ENCODE results near the gene RBBP5. TPM values are rescaled to one million over a fixed set of nuclear protein-coding genes. Genes with fewer than 3 reads are reported as not detected.

RBBP5 gene
- total RNA-seq, 1 donor from 2014 or later: 20.6 TPM

DNA sequence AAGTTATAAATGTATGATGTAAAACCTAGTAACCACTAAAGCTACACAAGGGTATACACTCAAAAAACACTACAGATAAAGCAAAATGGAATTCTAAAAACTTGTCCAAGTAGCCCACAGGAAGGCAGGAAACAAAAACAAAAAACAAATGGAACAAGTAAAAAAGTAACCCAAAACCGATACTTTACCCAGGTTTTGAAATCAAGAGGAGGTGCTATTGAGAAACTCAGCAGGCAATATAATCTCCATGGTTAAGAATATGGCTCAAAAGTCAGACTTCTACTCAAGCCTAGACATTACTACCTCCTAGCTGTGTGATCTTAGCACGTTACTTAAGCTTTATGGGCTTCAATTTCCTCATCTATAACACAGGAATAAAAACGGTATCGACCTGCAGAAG, 13.3 kb downstream of the RBBP5 start:
- Mint-ChIP-seq H3K27ac (ENCODE audit: unreplicated experiment) (no peak overlapping the region), H3K9me3 (ENCODE audit: unreplicated experiment) (no peaks in the 10 kb centered on the region), H3K36me3 (ENCODE audit: unreplicated experiment) (peaks cover 10% of the 10 kb centered on the region), H3K4me1 (ENCODE audit: low read depth, unreplicated experiment) (no peaks in the 10 kb centered on the region), H3K27me3 (ENCODE audit: unreplicated experiment) (no peaks in the 10 kb centered on the region), H3K4me3 (ENCODE audit: unreplicated experiment) (no peak overlapping the region)
- no peak for TF ChIP-seq CTCF (IDR thresholded peaks at IDR 0.05; ENCODE audit: partially characterized antibody, unreplicated experiment)
- DNase-seq: no peak

- TF ChIP-seq CTCF (IDR thresholded peaks at IDR 0.05; ENCODE audit: partially characterized antibody, unreplicated experiment): no peak
- Mint-ChIP-seq H3K4me1 (ENCODE audit: low read depth, unreplicated experiment) (no peaks in the 10 kb centered on the region), H3K36me3 (ENCODE audit: unreplicated experiment) (peaks cover 10% of the 10 kb centered on the region), H3K9me3 (ENCODE audit: unreplicated experiment) (no peaks in the 10 kb centered on the region), H3K27me3 (ENCODE audit: unreplicated experiment) (no peaks in the 10 kb centered on the region), H3K27ac (ENCODE audit: unreplicated experiment) (no peak overlapping the region), H3K4me3 (ENCODE audit: unreplicated experiment) (no peak overlapping the region)
- no peak for DNase-seq
Observed at GRCh38 chr1:205107327-205107726, 14.5 kb downstream of the RBBP5 start.

DNA sequence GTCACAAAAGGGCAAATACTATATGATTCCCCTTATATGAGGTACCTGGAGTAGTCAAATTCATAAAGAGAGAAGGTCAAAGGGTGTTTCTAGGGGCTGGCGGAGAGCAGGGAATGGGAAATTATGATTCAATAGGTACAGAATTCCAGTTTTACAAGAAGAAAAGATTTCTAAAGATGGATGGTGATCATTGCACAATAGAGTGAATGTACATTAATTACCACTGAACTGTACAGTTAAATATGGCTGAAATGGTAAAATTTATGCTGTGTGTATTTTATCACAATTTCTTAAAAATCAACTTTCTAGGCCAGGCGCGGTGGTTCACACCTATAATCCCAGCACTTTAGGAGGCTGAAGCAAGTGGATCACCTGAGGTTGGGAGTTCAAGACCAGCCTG, 19.4 kb downstream of the RBBP5 start:
- no peaks in the 10 kb centered on the region for H3K27me3 Mint-ChIP-seq (ENCODE audit: unreplicated experiment)

DNA sequence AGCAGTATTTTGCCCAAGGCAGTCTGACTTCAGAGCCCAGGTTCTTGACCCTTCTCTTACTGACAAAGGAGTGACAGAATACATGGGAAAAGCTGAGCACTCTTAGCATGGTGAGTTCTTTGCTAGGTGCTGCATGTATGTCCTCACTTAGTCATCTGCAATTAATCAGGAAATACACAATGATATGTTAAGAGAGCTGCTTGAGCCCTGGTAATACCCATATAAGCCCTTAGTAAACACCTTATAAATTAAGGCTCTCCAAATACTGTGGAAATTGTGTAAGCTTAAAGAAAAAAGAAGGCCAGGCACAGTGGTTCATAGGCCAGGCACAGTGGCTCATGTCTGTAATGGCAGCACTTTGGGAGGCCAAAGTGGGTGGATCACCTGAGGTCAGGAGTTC, 23.5 kb downstream of the RBBP5 start:
- no peaks in the 10 kb centered on the region for H3K4me1 Mint-ChIP-seq (ENCODE audit: low read depth, unreplicated experiment)
- DNase-seq: no peak
- no peak for TF ChIP-seq CTCF (IDR thresholded peaks at IDR 0.05; ENCODE audit: partially characterized antibody, unreplicated experiment)
- no peaks in the 10 kb centered on the region for H3K9me3 Mint-ChIP-seq (ENCODE audit: unreplicated experiment)
- H3K4me3 Mint-ChIP-seq (ENCODE audit: unreplicated experiment): no peak overlapping the region
- H3K27me3 Mint-ChIP-seq (ENCODE audit: unreplicated experiment): no peaks in the 10 kb centered on the region
- H3K27ac Mint-ChIP-seq (ENCODE audit: unreplicated experiment): no peak overlapping the region
- no peaks in the 10 kb centered on the region for H3K36me3 Mint-ChIP-seq (ENCODE audit: unreplicated experiment)

More for the DNA sequence above, 19.4 kb downstream of the RBBP5 start:
- no peak overlapping the region for H3K4me3 Mint-ChIP-seq (ENCODE audit: unreplicated experiment)
- no peaks in the 10 kb centered on the region for H3K9me3 Mint-ChIP-seq (ENCODE audit: unreplicated experiment)
- H3K27ac Mint-ChIP-seq (ENCODE audit: unreplicated experiment): no peak overlapping the region
- no peak for DNase-seq
- peaks cover 3% of the 10 kb centered on the region for H3K36me3 Mint-ChIP-seq (ENCODE audit: unreplicated experiment)
- H3K4me1 Mint-ChIP-seq (ENCODE audit: low read depth, unreplicated experiment): no peaks in the 10 kb centered on the region
- TF ChIP-seq CTCF (IDR thresholded peaks at IDR 0.05; ENCODE audit: partially characterized antibody, unreplicated experiment): no peak

GRCh38 chr1:205095422-205095821, 26.4 kb downstream of the RBBP5 start:
- Mint-ChIP-seq H3K9me3 (ENCODE audit: unreplicated experiment) (no peaks in the 10 kb centered on the region), H3K27me3 (ENCODE audit: unreplicated experiment) (no peaks in the 10 kb centered on the region), H3K36me3 (ENCODE audit: unreplicated experiment) (no peaks in the 10 kb centered on the region), H3K27ac (ENCODE audit: unreplicated experiment) (no peak overlapping the region), H3K4me3 (ENCODE audit: unreplicated experiment) (no peak overlapping the region), H3K4me1 (ENCODE audit: low read depth, unreplicated experiment) (no peaks in the 10 kb centered on the region)
- DNase-seq: no peak
- TF ChIP-seq CTCF (IDR thresholded peaks at IDR 0.05; ENCODE audit: partially characterized antibody, unreplicated experiment): no peak
